Measurements from ENCODE around the gene COL18A1. TPM values are rescaled to one million over a fixed set of nuclear protein-coding genes. Genes with fewer than 3 reads are reported as not detected.
A peak's percentile ranks its signal among the peaks of the same experiment; 100 is the strongest.

The COL18A1 gene
- total RNA-seq, 4 donors from 2014 or later = 124 to 224 (median 173) TPM

GRCh38 chr21:45411810-45412206 lies 6.8 kb downstream of the COL18A1 start:
- Histone ChIP-seq H3K4me3 (no peak overlapping the region), H3K4me1 (peaks cover 0 to 39% (median 3%) of the 10 kb centered on the region in 4 donors), H3K36me3 (no peaks in the 10 kb centered on the region), H3K9me3 (no peaks in the 10 kb centered on the region), H3K27me3 (no peaks in the 10 kb centered on the region), H3K27ac (peak overlapping the region in 2 of 4 donors; percentile 35 to 67)
- WGBS, 2 donors = 85 to 88% methylated on average over 18 of the region's 18 CpGs
- TF ChIP-seq, protein P1, sequence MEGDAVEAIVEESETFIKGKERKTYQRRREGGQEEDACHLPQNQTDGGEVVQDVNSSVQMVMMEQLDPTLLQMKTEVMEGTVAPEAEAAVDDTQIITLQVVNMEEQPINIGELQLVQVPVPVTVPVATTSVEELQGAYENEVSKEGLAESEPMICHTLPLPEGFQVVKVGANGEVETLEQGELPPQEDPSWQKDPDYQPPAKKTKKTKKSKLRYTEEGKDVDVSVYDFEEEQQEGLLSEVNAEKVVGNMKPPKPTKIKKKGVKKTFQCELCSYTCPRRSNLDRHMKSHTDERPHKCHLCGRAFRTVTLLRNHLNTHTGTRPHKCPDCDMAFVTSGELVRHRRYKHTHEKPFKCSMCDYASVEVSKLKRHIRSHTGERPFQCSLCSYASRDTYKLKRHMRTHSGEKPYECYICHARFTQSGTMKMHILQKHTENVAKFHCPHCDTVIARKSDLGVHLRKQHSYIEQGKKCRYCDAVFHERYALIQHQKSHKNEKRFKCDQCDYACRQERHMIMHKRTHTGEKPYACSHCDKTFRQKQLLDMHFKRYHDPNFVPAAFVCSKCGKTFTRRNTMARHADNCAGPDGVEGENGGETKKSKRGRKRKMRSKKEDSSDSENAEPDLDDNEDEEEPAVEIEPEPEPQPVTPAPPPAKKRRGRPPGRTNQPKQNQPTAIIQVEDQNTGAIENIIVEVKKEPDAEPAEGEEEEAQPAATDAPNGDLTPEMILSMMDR (IDR thresholded peaks at IDR 0.05) = no peak
- TF ChIP-seq EP300 (IDR thresholded peaks at IDR 0.05) (no peak), POLR2A (IDR thresholded peaks at IDR 0.05) (no peak)
- DNase-seq (ENCODE audit: low spot score in 2 of 2) = no peak

DNA sequence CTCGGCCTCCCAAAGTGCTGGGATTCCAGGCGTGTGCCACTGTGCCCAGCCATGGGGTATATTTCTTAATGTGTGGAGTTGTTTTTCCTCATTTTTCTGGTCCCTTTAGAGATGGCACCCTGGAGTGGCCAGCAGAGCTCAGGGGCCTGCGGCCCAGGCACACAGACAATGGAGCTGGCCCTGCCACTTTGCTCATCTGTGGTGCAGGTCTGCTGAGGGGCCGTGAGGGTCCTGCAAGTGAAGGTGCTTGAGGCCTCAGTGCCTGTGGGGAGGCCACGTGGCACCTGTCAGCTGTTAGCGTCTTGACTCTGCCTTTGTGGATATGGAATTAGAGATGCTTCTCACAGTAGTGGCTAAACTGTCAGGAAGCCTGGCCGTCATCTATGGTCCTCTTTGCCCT lies 7.5 kb downstream of the COL18A1 start:
- Histone ChIP-seq H3K4me3 (no peak overlapping the region), H3K9me3 (no peaks in the 10 kb centered on the region), H3K36me3 (no peaks in the 10 kb centered on the region), H3K27ac (no peak overlapping the region), H3K4me1 (peaks cover 0 to 32% (median 3%) of the 10 kb centered on the region in 4 donors), H3K27me3 (no peaks in the 10 kb centered on the region)
- no peak for TF ChIP-seq POLR2A (IDR thresholded peaks at IDR 0.05)
- TF ChIP-seq, protein P1 (IDR thresholded peaks at IDR 0.05) = no peak
- no peak for TF ChIP-seq EP300 (IDR thresholded peaks at IDR 0.05)
- 87 to 89% methylated on average over 7 of the region's 7 CpGs for WGBS, 2 donors
- DNase-seq (ENCODE audit: low spot score in 2 of 2) = no peak

DNA sequence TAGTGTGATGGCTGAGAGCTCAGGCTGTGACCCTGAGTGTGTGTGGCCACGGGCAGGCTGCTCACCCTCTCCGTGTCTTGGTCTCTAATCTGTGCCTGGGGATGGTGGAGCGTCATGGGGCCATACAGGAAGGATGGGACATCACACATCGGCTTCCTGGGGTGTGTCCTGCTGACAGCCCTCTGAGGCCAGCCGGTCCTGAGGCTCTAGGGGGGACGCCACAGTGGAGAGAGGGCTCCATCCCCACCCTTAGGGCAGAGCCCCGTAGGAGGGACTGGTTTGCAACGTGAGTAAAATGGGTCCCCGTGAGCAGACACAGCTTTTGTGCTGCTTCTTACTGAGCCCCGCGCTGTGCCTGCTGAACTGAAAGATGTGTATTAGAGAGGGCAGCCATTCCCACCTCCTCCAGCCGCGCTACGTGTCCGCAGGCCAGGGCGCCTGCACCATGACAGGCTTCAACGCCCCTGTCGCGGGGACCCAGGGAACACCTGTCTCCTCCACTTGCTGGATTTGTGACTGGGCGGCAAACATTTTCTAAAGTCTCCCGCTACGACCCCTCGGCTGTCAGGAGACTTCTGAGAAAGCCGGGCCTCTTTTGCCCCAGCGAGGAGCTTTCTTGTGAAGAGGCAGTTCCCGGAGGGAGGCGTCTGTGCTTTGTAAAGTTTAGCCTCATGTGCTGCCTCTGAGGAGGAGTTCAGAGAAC lies 8.1 kb downstream of the COL18A1 start:
- DNase-seq (ENCODE audit: low spot score in 2 of 2) = no peak
- Histone ChIP-seq H3K36me3 (no peaks in the 10 kb centered on the region), H3K9me3 (no peaks in the 10 kb centered on the region), H3K4me3 (no peak overlapping the region), H3K4me1 (peaks cover 0 to 27% (median 3%) of the 10 kb centered on the region in 4 donors), H3K27ac (no peak overlapping the region), H3K27me3 (no peaks in the 10 kb centered on the region)
- 79 to 82% methylated on average over 26 to 27 of the region's 27 CpGs for WGBS, 2 donors
- TF ChIP-seq POLR2A (IDR thresholded peaks at IDR 0.05) = no peak
- no peak for TF ChIP-seq EP300 (IDR thresholded peaks at IDR 0.05)
- TF ChIP-seq, protein P1 (IDR thresholded peaks at IDR 0.05) = no peak

GRCh38 chr21:45413922-45414321 lies 9.0 kb downstream of the COL18A1 start:
- H3K4me1 ChIP-seq = peaks cover 0 to 22% (median 3%) of the 10 kb centered on the region in 4 donors
- DNase-seq (ENCODE audit: low spot score in 2 of 2) = no peak
- no peaks in the 10 kb centered on the region for H3K9me3 ChIP-seq
- no peaks in the 10 kb centered on the region for H3K27me3 ChIP-seq
- no peak for TF ChIP-seq EP300 (IDR thresholded peaks at IDR 0.05)
- TF ChIP-seq, protein P1 (IDR thresholded peaks at IDR 0.05) = no peak
- TF ChIP-seq POLR2A (IDR thresholded peaks at IDR 0.05) = no peak
- WGBS, 2 donors = 86 to 87% methylated on average over 5 to 7 of the region's 7 CpGs
- H3K4me3 ChIP-seq = no peak overlapping the region
- H3K27ac ChIP-seq = no peak overlapping the region
- H3K36me3 ChIP-seq = no peaks in the 10 kb centered on the region

- no peaks in the 10 kb centered on the region for H3K9me3 ChIP-seq
- H3K27ac ChIP-seq = no peak overlapping the region
- H3K27me3 ChIP-seq = no peaks in the 10 kb centered on the region
- peaks cover 0 to 18% (median 3%) of the 10 kb centered on the region in 4 donors for H3K4me1 ChIP-seq
- TF ChIP-seq, protein P1 (IDR thresholded peaks at IDR 0.05) = no peak
- no peak for TF ChIP-seq EP300 (IDR thresholded peaks at IDR 0.05)
- TF ChIP-seq POLR2A (IDR thresholded peaks at IDR 0.05) = no peak
- H3K36me3 ChIP-seq = no peaks in the 10 kb centered on the region
- no peak overlapping the region for H3K4me3 ChIP-seq
- DNase-seq (ENCODE audit: low spot score in 2 of 2) = no peak
- 89 to 92% methylated on average over 22 to 25 of the region's 25 CpGs for WGBS, 2 donors
These were observed 9.6 kb downstream of the COL18A1 start for GRCh38 chr21:45414396-45415187.
